Cardiac fibroblast (primary cell): ENCODE results near the gene MMRN2.
"Not testable (repeated sequence)": the region's sequence is repeated elsewhere in the genome, so short reads cannot be mapped to it uniquely, and the experiment has no call there.

Source experiments
- DNase-seq, 2 donors: peaks; one replicate each; pipeline versions ENCODE4 v3.0.0 to v3.0.0-alpha.2; 2010; ENCODE audit warnings: low read depth in 2 of 2
- H3K4me3 ChIP-seq, 2 donors: replicated peaks in 1 of 2; 1 replicate in 1 of 2; 2 replicates in 1 of 2; pipeline ENCODE4 v1.5.1; 2011; ENCODE audit warnings: low read depth in 2 of 2, low read length in 2 of 2, mild to moderate bottlenecking in 2 of 2, moderate library complexity in 1 of 2
- TF ChIP-seq, protein P1 (sequence below): IDR thresholded peaks from one replicate; pipeline ENCODE4 v1.5.1; 2011; ENCODE audit warnings: low read depth, mild to moderate bottlenecking, low read length, inconsistent platforms

Gene MMRN2

DNA sequence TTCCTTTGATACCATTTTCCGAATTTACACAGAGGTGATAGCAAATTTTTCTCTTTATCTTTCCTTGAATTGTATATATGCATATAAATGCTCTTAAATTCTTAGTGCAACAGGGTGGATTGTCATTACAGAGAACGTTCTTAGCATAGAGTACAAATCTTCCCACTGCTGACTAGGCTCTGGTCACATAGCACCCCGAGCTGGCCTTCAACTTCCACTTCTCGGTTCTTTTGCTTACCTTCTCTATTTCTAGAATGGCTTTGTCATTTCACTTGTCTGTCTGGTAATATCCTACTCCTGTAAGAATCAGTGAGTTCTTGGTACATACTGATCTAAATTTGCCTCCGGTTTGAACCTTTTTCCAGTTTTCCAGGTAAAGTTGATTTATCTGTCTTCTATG lies 24.3 kb upstream of the MMRN2 start:
- H3K4me3 ChIP-seq: no peak overlapping the region
- no peak for DNase-seq

GRCh38 chr10:86981020-86981419 lies 23.6 kb upstream of the MMRN2 start:
- not testable (repeated sequence) for H3K4me3 ChIP-seq, DNase-seq

More for the DNA sequence above, 24.3 kb upstream of the MMRN2 start:
- TF ChIP-seq, protein P1, sequence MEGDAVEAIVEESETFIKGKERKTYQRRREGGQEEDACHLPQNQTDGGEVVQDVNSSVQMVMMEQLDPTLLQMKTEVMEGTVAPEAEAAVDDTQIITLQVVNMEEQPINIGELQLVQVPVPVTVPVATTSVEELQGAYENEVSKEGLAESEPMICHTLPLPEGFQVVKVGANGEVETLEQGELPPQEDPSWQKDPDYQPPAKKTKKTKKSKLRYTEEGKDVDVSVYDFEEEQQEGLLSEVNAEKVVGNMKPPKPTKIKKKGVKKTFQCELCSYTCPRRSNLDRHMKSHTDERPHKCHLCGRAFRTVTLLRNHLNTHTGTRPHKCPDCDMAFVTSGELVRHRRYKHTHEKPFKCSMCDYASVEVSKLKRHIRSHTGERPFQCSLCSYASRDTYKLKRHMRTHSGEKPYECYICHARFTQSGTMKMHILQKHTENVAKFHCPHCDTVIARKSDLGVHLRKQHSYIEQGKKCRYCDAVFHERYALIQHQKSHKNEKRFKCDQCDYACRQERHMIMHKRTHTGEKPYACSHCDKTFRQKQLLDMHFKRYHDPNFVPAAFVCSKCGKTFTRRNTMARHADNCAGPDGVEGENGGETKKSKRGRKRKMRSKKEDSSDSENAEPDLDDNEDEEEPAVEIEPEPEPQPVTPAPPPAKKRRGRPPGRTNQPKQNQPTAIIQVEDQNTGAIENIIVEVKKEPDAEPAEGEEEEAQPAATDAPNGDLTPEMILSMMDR: no peak

- peak; percentile 59 to 64 for DNase-seq
- no peak overlapping the region for H3K4me3 ChIP-seq
- TF ChIP-seq, protein P1: no peak
Measured at GRCh38 chr10:86979977-86980448, 22.6 kb upstream of the MMRN2 start.

GRCh38 chr10:86979296-86979818 lies 21.9 kb upstream of the MMRN2 start:
- TF ChIP-seq, protein P1: no peak
- peak in 1 of 2 donors; percentile 36 for DNase-seq
- H3K4me3 ChIP-seq: no peak overlapping the region

GRCh38 chr10:86978457-86978856 lies 21.0 kb upstream of the MMRN2 start:
- DNase-seq, H3K4me3 ChIP-seq: not testable (repeated sequence)

- no peak for DNase-seq
- TF ChIP-seq, protein P1: no peak
Measured at GRCh38 chr10:86976362-86977056, 19.1 kb upstream of the MMRN2 start.

DNA sequence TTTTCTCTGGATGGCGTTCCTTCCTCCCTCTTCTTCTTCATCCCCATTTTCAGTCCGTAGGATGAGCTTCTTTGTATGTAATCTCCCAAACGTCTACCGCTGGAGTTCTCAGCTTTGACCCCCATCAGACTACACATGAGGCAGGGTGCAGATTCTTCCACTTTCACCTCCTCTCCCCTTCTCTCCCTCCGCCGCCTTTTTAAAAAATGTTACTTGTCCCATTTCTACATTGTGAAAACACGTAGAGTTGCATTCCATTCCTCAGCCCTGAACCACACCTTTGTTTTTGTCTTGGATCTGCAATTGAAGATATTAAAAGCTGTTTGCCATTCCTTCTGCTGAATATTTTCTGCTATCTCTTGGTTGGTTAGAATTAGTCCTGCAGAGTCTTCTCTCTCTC lies 17.1 kb upstream of the MMRN2 start:
- TF ChIP-seq, protein P1: no peak
- DNase-seq: no peak
- no peak overlapping the region for H3K4me3 ChIP-seq

More at GRCh38 chr10:86976362-86977056, 19.1 kb upstream of the MMRN2 start:
- no peak overlapping the region for H3K4me3 ChIP-seq
